Measurements from ENCODE around the gene ZNF804B.

DNA sequence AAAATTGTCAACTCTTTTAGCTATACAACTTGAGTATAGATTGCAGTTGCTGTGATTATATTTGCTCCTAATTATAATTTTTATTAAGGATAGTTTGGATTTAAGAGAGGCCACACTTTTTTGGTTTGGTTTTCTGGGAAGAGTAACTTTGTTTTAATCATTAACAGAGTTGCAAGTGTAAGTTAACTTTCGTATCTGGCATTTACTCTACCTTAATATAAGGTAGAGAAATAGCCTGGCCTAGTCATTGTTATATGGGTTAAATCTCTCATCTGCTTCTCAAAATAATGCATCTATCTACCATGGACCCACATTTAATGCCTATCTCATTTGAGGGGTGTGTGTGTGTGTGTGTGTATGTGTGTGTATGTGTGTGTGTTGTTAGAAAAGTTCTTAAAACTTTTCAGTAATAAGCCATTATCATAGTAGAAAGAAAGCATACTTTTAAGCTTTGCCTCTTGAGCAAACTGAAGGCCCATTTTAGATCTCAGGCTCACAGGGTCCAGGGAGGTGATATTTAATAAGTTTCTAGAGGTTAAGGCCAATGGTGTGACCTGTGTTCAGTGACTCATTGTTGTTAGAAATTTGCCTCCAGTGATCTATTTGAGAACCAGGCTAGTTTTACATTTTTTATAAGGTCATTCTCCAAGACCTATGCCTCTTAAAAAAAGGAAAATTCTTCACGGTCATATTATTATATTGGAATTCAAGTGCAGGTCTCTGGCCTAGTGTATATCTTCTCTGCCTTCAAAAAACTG is 47.0 kb downstream of the ZNF804B start:
- TF ChIP-seq, protein P1, sequence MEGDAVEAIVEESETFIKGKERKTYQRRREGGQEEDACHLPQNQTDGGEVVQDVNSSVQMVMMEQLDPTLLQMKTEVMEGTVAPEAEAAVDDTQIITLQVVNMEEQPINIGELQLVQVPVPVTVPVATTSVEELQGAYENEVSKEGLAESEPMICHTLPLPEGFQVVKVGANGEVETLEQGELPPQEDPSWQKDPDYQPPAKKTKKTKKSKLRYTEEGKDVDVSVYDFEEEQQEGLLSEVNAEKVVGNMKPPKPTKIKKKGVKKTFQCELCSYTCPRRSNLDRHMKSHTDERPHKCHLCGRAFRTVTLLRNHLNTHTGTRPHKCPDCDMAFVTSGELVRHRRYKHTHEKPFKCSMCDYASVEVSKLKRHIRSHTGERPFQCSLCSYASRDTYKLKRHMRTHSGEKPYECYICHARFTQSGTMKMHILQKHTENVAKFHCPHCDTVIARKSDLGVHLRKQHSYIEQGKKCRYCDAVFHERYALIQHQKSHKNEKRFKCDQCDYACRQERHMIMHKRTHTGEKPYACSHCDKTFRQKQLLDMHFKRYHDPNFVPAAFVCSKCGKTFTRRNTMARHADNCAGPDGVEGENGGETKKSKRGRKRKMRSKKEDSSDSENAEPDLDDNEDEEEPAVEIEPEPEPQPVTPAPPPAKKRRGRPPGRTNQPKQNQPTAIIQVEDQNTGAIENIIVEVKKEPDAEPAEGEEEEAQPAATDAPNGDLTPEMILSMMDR (IDR thresholded peaks at IDR 0.05): no peak
- TF ChIP-seq POLR2AphosphoS5 (IDR thresholded peaks at IDR 0.05): no peak

Data from sigmoid colon (tissue), 4 donors.